WTC11 (cell line): ENCODE data around the gene UBQLN1. TPM values are rescaled to one million over a fixed set of nuclear protein-coding genes. Genes with fewer than 3 reads are reported as not detected.
"Not testable (repeated sequence)": the region's sequence is repeated elsewhere in the genome, so short reads cannot be mapped to it uniquely, and the experiment has no call there.

Experiments used
- ATAC-seq: fragments of 200-7000 bp; cut with Tn5 transposase; 2 replicates; pipeline ENCODE4 v1.10.0; 2021; ENCODE audit warnings: mild to moderate bottlenecking, moderate library complexity
- CTCF ChIA-PET: fragments of 300-600 bp; sonication (Branson Sonifier 250); formaldehyde crosslinking; loops from one replicate; lab custom pipeline; 2021; ENCODE audit warnings: antibody characterized with exemption; lab: Charles Lee
- POLR2A ChIA-PET: fragments of 350-600 bp; sonication (Branson Sonifier 250); formaldehyde crosslinking; loops from one replicate; lab custom pipeline; 2021; ENCODE audit warnings: antibody characterized with exemption; lab: Charles Lee
- DNase-seq: peaks from one replicate; pipeline ENCODE4 v3.0.0; 2021; ENCODE audit warnings: low spot score
- H3K27ac Mint-ChIP-seq: 2 replicates; pipeline ENCODE4 v1.8.0; 2021; ENCODE audit warnings: mixed read lengths
- H3K27me3 Mint-ChIP-seq: 2 replicates; pipeline ENCODE4 v1.8.0; 2021; ENCODE audit warnings: low read depth, mild to moderate bottlenecking, moderate library complexity, mixed read lengths
- H3K36me3 Mint-ChIP-seq: 2 replicates; pipeline ENCODE4 v1.8.0; 2021; ENCODE audit warnings: mixed read lengths
- H3K4me1 Mint-ChIP-seq: 2 replicates; pipeline ENCODE4 v1.8.0; 2022; ENCODE audit warnings: mixed read lengths
- H3K4me3 Mint-ChIP-seq: 2 replicates; pipeline ENCODE4 v1.8.0; 2021; ENCODE audit warnings: mild to moderate bottlenecking, moderate library complexity, mixed read lengths
- H3K9me3 Mint-ChIP-seq: 2 replicates; pipeline ENCODE4 v1.8.0; 2021; ENCODE audit warnings: mixed read lengths
- CREB1 ChIP-seq: sonication (generic); formaldehyde crosslinking; IDR thresholded peaks from 2 replicates; pipeline ENCODE4 v1.8.0; 2023; ENCODE audit warnings: mild to moderate bottlenecking, missing genetic modification reagents
- ETV6 ChIP-seq: sonication (generic); formaldehyde crosslinking; IDR thresholded peaks from 2 replicates; pipeline ENCODE4 v1.8.1; 2022; ENCODE audit warnings: mild to moderate bottlenecking, missing genetic modification reagents
- FOXJ3 ChIP-seq: sonication (generic); formaldehyde crosslinking; IDR thresholded peaks from 2 replicates; pipeline ENCODE4 v1.9.0; 2021; ENCODE audit warnings: missing genetic modification reagents, mild to moderate bottlenecking, borderline replicate concordance
- FOXK1 ChIP-seq: sonication (generic); formaldehyde crosslinking; IDR thresholded peaks from 2 replicates; pipeline ENCODE4 v1.8.0; 2022; ENCODE audit warnings: mild to moderate bottlenecking, moderate library complexity, missing genetic modification reagents
- GABPB1 ChIP-seq: sonication (generic); formaldehyde crosslinking; IDR thresholded peaks from 2 replicates; pipeline ENCODE4 v1.8.1; 2023; ENCODE audit warnings: mild to moderate bottlenecking, missing genetic modification reagents
- GTF2I ChIP-seq: fragments of 250-450 bp; sonication (Bioruptor Pico); conservative IDR thresholded peaks from 2 replicates; pipeline ENCODE4 v1.4.0; 2021; ENCODE audit warnings: mild to moderate bottlenecking
- HMGA2 ChIP-seq: fragments of 250-450 bp; sonication (Bioruptor Pico); IDR thresholded peaks from 2 replicates; pipeline ENCODE4 v1.4.0; 2021; ENCODE audit warnings: mild to moderate bottlenecking, moderate library complexity
- JAZF1 ChIP-seq: fragments of 250-450 bp; sonication (Bioruptor Pico); IDR thresholded peaks from 2 replicates; pipeline ENCODE4 v1.9.0; 2021; ENCODE audit warnings: moderate library complexity, mild to moderate bottlenecking, inconsistent platforms
- JUN ChIP-seq: sonication (generic); formaldehyde crosslinking; IDR thresholded peaks from 2 replicates; pipeline ENCODE4 v1.8.0; 2023; ENCODE audit warnings: mild to moderate bottlenecking, missing genetic modification reagents
- KAT7 ChIP-seq: sonication (generic); formaldehyde crosslinking; IDR thresholded peaks from 2 replicates; pipeline ENCODE4 v1.8.1; 2023; ENCODE audit warnings: missing genetic modification reagents, mild to moderate bottlenecking, borderline replicate concordance
- PRDM15 ChIP-seq: sonication (generic); formaldehyde crosslinking; IDR thresholded peaks from 2 replicates; pipeline ENCODE4 v1.8.0; 2022; ENCODE audit warnings: missing genetic modification reagents
- PRRX2 ChIP-seq: fragments of 250-450 bp; sonication (Bioruptor Pico); IDR thresholded peaks from 2 replicates; pipeline ENCODE4 v1.8.0; 2021; ENCODE audit warnings: mild to moderate bottlenecking
- RELA ChIP-seq: sonication (generic); formaldehyde crosslinking; IDR thresholded peaks from 2 replicates; pipeline ENCODE4 v1.8.1; 2022; ENCODE audit warnings: missing genetic modification reagents, mild to moderate bottlenecking, borderline replicate concordance
- RORB ChIP-seq: fragments of 250-450 bp; sonication (Bioruptor Pico); IDR thresholded peaks from 2 replicates; pipeline ENCODE4 v1.9.0; 2021; ENCODE audit warnings: mild to moderate bottlenecking
- SMAD4 ChIP-seq: sonication (generic); formaldehyde crosslinking; IDR thresholded peaks from 2 replicates; pipeline ENCODE4 v1.8.0; 2022; ENCODE audit warnings: mild to moderate bottlenecking, missing genetic modification reagents
- ZBTB21 ChIP-seq: sonication (generic); formaldehyde crosslinking; IDR thresholded peaks from 2 replicates; pipeline ENCODE4 v1.8.1; 2023; ENCODE audit warnings: mild to moderate bottlenecking, missing genetic modification reagents, borderline replicate concordance
- ZNF232 ChIP-seq: sonication (generic); formaldehyde crosslinking; IDR thresholded peaks from 2 replicates; pipeline ENCODE4 v1.8.0; 2022; ENCODE audit warnings: mild to moderate bottlenecking, missing genetic modification reagents
- ZNF423 ChIP-seq: fragments of 250-450 bp; sonication (Bioruptor Pico); IDR thresholded peaks from 2 replicates; pipeline ENCODE4 v2.1.2; 2022; ENCODE audit warnings: mild to moderate bottlenecking, moderate library complexity
- ZNF671 ChIP-seq: fragments of 250-450 bp; sonication (Bioruptor Pico); IDR thresholded peaks from 2 replicates; pipeline ENCODE4 v1.8.0; 2021; ENCODE audit warnings: mild to moderate bottlenecking
- total RNA-seq: library from RNA; stranded (reverse); gene quantifications from 3 replicates; pipeline ENCODE4 v1.2.3, GENCODE V29; 2021
- TF ChIP-seq, protein P1 (sequence below): sonication (generic); formaldehyde crosslinking; IDR thresholded peaks from 2 replicates; pipeline ENCODE4 v1.8.1; 2023; ENCODE audit warnings: mild to moderate bottlenecking, moderate library complexity, missing genetic modification reagents
- TF ChIP-seq, protein P2 (sequence below): sonication (generic); formaldehyde crosslinking; IDR thresholded peaks from 2 replicates; pipeline ENCODE4 v1.8.0; 2023; ENCODE audit warnings: mild to moderate bottlenecking, missing genetic modification reagents

The UBQLN1 gene
- total RNA-seq, 1 experiment from 2014 or later = 110 TPM

GRCh38 chr9:83733739-83734138 is 26.0 kb upstream of the UBQLN1 start (continued):
- TF ChIP-seq PRDM15 (CRISPR knock-in tag) (no peak), RORB (CRISPR knock-in tag) (no peak)

- H3K27ac Mint-ChIP-seq, CTCF ChIA-PET, DNase-seq, ATAC-seq, H3K4me1 Mint-ChIP-seq, H3K27me3 Mint-ChIP-seq, POLR2A ChIA-PET, H3K36me3 Mint-ChIP-seq, H3K4me3 Mint-ChIP-seq: not testable (repeated sequence)
- H3K9me3 Mint-ChIP-seq = peaks cover 11% of the 10 kb centered on the region
Measured at GRCh38 chr9:83728591-83729368, 21.0 kb upstream of the UBQLN1 start.

DNA sequence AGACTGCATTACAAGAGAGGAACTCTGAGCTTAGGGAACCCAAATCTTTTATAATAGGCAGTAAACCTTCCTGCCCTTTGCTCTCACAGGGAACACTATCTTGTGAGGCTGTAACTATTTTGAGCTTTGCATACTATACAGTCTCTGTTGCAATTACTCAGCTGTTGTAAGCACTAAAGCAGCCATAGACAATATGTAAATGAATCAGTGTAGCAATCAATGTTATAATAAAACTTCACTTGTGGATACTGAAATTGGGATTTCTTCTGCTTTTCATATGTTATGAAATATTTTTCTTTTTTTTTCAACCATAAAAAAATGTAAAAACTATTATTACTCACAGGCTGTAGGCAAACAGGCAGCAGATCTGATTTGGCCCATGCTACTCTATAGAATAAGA is 16.7 kb upstream of the UBQLN1 start:
- ATAC-seq (no peak), DNase-seq (no peak)
- CTCF ChIA-PET = no interaction called here
- H3K27me3 Mint-ChIP-seq = peaks cover 6% of the 10 kb centered on the region; the same call in 1 of the 2 replicates
- H3K4me3 Mint-ChIP-seq = no peak overlapping the region
- no peaks in the 10 kb centered on the region for H3K36me3 Mint-ChIP-seq
- H3K27ac Mint-ChIP-seq = no peak overlapping the region
- H3K4me1 Mint-ChIP-seq = no peaks in the 10 kb centered on the region
- POLR2A ChIA-PET = no interaction called here
- TF ChIP-seq, protein P1, sequence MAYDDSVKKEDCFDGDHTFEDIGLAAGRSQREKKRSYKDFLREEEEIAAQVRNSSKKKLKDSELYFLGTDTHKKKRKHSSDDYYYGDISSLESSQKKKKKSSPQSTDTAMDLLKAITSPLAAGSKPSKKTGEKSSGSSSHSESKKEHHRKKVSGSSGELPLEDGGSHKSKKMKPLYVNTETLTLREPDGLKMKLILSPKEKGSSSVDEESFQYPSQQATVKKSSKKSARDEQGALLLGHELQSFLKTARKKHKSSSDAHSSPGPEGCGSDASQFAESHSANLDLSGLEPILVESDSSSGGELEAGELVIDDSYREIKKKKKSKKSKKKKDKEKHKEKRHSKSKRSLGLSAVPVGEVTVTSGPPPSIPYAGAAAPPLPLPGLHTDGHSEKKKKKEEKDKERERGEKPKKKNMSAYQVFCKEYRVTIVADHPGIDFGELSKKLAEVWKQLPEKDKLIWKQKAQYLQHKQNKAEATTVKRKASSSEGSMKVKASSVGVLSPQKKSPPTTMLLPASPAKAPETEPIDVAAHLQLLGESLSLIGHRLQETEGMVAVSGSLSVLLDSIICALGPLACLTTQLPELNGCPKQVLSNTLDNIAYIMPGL (CRISPR knock-in tag) = no peak
- TF ChIP-seq RELA (CRISPR knock-in tag) = no peak
- TF ChIP-seq GABPB1 (CRISPR knock-in tag) = no peak
- TF ChIP-seq ZNF423 = no peak
- no peak for TF ChIP-seq FOXK1 (CRISPR knock-in tag)
- TF ChIP-seq ETV6 (CRISPR knock-in tag) = no peak
- TF ChIP-seq JAZF1 (CRISPR knock-in tag) = no peak
- TF ChIP-seq ZNF671 (CRISPR knock-in tag) = no peak
- TF ChIP-seq FOXJ3 (CRISPR knock-in tag) = no peak
- H3K9me3 Mint-ChIP-seq = peaks cover 20% of the 10 kb centered on the region

DNA sequence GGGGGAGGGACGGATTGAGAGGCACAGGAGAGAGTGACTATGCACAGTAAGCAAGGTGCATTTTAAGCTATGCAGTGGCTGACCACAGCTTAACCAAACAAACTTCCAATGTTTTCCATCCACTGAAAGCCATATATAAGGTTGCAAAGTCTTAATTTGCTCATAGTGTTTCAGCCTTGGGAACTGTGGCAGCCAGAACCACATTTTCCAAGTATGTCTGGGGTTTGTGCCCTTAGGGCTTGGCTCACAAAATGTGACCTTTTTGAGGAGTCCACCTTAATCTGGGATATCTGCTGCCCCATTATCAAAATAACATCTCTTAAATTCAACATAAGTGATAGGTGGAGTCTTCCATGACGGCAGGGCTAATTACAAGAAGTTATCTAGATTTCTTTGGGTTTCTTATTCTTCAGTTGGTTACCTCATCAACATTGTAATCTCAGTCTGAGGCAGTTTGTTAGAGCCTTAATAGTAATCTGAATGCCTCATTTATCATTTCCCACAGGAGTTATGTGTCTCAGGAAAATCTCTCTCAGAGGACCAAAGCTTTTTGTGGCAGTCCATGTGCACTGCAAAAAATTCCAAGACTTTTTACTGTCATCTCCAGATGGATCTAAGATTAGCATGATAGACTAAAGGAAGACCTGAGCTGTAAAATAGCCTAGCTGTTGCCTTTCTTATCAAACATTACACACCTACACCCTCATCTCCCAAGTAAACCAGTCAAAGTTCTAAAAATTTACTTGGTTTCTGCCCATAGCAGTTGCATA is 15.2 kb upstream of the UBQLN1 start:
- DNase-seq (no peak), ATAC-seq (no peak)
- Mint-ChIP-seq H3K4me3 (no peak overlapping the region), H3K27me3 (peaks cover 6% of the 10 kb centered on the region; the same call in 1 of the 2 replicates), H3K4me1 (no peaks in the 10 kb centered on the region), H3K27ac (no peak overlapping the region), H3K9me3 (peaks cover 17% of the 10 kb centered on the region), H3K36me3 (no peaks in the 10 kb centered on the region)
- TF ChIP-seq HMGA2 (CRISPR knock-in tag) (no peak), SMAD4 (CRISPR knock-in tag) (no peak), PRRX2 (CRISPR knock-in tag) (no peak), ZNF232 (CRISPR knock-in tag) (no peak), CREB1 (CRISPR knock-in tag) (no peak), JUN (CRISPR knock-in tag) (no peak), GTF2I (CRISPR knock-in tag) (no peak), ZBTB21 (CRISPR knock-in tag) (no peak), KAT7 (CRISPR knock-in tag) (no peak)
- TF ChIP-seq, protein P2, sequence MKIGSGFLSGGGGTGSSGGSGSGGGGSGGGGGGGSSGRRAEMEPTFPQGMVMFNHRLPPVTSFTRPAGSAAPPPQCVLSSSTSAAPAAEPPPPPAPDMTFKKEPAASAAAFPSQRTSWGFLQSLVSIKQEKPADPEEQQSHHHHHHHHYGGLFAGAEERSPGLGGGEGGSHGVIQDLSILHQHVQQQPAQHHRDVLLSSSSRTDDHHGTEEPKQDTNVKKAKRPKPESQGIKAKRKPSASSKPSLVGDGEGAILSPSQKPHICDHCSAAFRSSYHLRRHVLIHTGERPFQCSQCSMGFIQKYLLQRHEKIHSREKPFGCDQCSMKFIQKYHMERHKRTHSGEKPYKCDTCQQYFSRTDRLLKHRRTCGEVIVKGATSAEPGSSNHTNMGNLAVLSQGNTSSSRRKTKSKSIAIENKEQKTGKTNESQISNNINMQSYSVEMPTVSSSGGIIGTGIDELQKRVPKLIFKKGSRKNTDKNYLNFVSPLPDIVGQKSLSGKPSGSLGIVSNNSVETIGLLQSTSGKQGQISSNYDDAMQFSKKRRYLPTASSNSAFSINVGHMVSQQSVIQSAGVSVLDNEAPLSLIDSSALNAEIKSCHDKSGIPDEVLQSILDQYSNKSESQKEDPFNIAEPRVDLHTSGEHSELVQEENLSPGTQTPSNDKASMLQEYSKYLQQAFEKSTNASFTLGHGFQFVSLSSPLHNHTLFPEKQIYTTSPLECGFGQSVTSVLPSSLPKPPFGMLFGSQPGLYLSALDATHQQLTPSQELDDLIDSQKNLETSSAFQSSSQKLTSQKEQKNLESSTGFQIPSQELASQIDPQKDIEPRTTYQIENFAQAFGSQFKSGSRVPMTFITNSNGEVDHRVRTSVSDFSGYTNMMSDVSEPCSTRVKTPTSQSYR = no peak
- ChIA-PET CTCF (no interaction called here), POLR2A (no interaction called here)
